Anterior cingulate cortex (tissue), 58 donors: ENCODE measurements around the gene PTGDR2.

Experiments
- DNase-seq, 58 donors: peaks; one replicate each; lab custom pipeline; 2025; lab: John Stamatoyannopoulos, UW

PTGDR2 gene

DNA sequence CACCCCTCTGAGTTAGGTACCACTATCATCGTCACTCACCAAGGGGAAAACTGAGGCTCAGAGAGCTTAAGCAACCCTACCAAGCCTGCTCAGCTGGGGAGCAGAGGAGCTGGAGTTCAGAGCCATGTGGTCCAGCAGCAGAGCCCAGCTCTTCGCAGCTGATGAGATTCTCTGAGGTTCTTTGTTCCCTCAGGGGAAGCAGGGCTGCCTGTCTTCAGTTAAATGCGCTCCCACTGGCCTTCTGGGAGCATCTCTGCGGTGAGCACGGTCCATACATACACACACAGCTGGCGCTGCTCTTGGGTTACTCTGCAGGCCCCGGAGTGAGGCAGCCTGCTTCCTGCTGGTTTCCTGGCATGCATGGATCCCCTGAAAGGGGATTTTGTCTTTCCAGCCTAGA, 5.2 kb upstream of the PTGDR2 start:
- DNase-seq = peak in 15 of 58 donors; percentile 10 to 43 (median 21)

DNA sequence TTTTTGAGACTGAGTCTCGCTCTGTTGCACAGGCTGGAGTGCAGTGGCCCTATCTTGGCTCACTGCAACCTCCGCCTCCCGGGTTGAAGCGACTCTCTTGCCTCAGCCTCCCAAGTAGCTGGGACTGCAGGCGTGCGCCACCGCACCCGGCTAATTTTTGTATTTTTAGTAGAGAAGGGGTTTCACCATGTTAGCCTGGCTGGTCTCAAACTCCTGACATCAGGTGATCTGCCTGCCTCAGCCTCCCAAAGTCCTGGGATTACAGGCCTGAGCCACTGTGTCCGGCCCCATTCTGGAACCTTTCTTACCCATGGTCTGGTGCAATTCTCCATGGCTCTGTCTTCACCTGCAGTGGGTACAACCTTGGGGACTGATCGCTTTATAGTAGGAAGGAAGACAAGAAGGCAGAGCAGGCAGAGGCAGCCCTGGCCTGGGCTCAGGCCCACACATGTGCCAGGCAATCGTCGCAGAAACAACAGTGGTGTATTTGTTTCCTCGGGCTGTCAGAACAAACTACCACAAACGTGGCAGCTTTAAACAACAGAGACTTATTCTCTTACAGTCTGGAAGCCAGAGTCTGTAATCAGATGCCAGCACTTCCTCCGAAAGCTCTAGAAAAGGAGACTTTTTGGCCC, 4.0 kb upstream of the PTGDR2 start:
- peak in 26 of 58 donors; percentile 17 to 84 (median 44) for DNase-seq

DNA sequence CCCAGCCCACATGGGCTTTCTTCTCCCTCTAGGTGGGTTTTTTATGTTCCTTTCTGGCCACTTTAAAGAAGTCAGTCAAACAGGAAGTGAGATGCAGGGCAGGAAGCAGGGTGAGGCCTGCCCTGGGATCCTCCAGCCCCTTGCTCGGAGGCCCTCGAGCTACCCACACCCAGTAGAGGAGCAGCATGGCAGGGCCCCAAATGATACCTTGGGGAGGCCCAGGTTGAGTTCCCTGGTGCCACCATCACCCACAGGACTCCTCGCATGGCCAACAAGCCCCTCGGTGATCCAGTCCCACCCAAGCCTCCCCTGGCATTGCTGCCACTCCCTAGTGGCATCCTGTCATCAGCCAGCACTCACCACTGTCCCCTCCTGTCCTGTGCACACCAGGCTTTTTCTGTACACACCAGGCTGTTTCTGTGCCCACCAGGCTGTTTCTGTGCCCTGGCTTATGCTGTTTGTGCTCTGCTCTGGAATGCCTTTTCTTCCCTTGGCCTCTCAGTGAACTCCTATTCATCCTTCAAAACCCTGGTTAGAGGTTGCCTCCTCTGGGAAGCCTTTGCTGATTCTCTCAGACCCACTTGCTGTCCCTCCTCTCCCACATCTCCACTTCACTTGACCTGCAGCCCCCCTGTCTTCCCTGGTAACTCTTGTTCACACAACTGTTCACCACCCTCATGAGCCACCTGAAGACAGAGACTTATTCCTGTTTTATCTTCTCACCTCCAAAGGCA, 3.1 kb upstream of the PTGDR2 start:
- DNase-seq = no peak

DNA sequence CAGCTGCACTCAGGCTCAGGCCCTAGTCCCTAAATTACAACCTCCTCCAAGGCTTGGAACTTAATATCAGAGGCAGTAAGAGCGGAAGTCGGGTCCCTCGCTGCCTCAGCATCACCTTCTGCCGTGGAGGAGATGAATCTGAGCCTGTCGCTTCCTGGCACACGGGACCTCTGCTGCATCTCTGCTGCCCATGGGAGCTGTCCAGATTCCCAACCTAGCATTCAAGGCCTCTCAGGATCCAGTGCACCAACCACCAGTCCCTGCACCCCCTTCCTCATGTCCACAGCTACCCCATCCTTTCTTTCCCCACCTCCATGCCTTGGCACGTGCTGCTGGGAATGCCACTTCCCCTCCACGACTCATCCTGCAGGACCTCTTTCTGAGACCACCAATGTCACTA, 2.5 kb upstream of the PTGDR2 start:
- DNase-seq = no peak

DNA sequence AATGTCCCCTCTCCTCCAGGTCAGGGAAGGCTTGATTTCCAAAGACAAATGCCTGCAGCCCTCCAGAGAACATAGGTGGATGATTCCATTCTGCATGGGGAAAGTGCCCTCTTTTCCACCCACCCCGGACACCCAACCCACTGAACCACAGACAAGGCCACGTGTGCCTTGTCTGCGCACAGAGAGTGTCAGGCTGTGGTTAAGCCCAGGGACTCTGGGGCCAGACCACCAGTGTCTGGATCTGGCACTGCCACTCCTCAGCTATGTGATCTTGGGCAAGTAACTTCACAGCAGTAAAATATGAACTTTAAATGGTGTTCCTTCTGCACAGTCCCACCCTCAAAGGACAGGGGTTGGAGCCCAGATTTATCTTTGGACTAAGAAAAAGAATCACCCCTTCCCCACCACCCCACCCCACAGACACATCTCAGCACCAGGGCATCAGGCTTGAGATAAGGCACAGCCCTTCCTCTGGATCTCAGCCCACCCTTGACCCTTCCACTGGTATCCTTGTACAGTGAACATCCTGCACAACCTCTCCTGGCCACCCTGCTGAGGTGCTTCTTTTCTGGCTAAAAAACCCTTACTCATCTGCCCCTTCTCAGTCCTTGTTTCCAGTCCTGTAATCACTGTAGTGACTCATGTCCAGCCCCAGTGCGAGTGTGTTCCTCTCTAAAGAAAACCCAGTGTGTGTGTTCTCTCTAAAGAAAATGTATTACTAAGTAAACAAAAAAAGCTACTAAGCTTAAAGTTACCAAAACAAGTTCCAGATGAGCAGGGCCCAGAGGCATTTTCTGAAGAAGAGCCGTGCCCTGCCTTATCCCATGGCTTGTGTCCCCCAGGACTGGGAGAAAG, 1.9 kb upstream of the PTGDR2 start:
- no peak for DNase-seq

DNA sequence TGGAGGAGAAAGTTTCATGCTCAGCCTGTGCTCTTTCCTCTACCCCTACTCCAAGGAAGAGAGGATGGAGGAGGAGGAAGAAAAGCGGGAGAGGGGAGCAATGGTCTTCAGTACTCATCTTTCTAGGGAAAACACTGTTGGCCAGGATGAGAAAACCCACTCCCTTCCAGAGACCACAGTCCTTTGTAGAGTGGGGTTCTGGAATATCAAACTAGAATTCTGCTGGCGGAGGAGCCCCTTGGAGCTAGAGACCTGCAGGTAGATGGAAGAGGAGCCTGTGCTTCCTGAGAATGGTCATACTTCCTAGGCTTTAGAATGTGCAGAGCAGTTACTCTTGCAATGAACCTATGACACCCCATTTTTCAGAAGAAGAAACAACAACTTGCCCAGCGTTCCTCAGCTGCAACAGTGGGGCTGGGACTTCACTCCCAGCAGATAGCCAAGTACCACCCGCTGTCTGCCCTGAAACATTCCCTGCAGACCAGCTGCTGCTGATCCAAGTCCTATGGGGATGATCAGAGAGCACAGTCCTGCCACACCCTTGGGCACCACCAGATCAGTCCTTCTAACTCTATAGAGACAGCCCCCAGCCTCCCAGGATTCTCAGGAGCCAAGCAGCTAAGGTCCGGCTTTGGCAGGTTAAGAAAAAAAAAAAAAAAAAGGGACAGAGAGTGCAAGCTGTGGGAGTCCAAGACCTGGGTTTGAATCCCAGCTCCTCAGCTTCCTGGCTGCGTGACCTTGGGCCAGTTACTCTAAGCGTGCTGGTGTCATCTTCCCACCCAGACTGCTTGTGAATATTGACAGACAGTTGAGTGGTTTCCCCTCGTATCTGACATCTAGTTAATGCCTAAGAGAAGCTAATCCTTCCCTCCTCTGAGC, 664 bp downstream of the PTGDR2 start:
- no peak for DNase-seq

DNA sequence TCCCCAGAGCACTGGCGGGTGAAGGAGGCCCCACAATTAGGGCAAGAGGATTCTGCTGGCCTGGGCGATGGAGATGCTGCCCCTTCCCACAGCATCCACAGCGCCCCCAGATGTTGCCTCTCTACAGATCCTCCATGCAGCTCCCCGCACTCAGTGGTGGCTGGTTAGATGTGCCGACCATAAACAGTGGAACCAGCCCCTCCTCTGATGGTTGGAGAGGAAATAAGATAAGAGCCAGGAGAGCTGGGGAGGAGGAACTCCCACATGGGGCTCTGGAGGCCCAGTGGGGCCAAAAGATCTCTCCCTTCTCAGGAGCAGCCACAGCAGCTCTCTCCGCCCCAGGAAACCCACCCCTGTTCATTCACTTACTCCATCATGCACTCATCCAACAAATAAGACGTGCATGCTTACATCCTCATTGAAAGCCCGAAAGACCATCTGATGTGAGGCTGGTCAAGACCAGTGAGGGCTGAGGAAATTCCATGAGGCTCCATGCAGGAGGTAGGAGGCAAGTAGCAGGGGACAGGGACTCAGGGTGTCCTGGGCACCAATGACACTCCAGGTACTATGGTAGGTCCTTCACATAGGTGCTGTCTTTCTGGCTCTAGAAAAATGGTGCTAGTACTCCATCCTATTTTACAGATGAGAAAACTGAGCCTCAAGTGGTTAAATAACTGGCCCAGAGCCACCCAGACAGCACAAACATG, 1.5 kb downstream of the PTGDR2 start:
- DNase-seq = no peak

DNA sequence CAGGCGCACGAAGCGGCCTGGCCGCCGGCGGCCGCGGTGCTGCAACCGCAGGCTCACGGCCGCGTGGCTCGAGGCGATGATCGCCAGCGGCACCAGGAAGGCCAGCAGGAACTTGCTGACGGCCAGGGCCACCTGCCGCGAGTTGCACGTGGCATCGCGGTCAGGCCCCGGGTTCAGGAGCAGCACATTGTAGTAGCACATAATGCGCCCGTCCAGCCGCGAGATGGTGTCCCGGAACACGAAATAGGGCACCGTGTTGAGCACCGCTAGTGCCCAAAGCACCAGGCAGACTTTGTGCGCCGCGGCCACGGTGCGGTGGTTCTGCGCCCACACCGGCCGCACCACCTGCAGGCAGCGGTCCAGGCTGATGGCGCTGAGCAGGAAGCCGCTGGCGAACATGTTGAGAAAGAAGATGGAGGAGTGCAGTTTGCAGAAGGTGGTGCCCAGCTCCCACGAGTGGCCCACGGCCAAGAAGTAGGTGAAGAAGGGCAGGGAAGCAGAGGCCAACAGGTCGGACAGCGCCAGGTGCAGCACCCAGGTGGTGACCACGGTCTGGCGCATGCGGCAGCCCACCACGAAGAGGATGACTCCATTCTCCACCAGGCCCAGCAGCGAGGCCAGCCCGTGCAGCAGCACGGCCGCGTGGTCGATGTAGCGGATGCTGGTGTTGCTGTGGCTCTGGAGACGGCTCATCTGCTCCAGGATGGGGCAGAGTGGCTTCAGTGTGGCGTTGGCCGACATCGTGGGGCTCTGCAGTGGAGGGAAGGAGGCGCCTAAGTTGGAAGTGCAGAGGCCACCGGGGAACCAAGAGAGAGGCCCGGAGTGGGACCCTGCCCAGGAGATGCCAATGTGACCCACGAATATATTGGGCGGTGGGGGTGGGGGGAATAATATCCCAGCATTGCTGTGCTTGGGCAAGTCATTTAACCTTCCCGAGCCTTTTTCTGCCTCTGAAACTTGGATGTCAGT, 2.5 kb downstream of the PTGDR2 start:
- DNase-seq = no peak

DNA sequence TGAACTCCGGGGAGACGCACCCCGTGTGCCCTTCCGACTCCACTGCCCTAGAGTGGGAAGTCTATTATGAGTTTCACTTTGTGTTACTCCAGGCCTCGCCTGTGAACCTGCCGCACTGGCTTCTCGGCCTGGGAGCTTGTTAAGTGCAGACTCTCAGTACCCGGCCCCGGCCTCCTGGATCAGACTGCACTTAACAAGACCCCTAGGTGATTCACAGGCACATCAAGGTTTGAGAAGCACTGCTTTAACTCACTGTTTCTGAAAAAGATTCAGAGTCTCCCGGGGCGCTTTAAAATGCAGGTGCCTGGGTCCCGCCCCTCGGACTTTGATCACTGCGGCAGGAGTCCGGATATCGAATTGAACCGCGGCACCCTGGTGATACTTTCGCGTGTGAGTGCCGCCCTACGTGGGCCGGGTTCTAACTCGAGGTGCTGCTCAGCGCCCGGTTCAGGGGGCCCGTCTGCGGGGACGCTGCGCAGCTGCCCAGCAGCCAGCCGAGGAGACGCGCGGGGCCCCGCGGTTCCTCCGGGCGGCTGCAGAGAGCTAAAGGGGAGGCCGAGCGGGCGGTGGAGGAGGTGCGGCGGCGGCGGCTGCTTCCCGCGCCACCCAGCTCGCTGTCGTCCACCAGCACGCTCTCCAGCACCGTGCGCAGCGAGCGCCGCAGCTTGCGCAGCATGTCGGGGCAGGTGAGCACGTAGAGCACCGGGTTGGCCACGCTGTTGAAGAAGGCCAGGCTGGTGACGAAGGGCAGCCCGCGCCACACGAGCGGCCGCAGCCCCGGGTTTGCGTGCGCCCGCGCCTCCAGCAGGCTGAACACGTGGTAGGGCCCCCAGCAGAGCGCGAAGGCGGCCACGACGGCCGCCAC, 3.4 kb downstream of the PTGDR2 start:
- no peak for DNase-seq

DNA sequence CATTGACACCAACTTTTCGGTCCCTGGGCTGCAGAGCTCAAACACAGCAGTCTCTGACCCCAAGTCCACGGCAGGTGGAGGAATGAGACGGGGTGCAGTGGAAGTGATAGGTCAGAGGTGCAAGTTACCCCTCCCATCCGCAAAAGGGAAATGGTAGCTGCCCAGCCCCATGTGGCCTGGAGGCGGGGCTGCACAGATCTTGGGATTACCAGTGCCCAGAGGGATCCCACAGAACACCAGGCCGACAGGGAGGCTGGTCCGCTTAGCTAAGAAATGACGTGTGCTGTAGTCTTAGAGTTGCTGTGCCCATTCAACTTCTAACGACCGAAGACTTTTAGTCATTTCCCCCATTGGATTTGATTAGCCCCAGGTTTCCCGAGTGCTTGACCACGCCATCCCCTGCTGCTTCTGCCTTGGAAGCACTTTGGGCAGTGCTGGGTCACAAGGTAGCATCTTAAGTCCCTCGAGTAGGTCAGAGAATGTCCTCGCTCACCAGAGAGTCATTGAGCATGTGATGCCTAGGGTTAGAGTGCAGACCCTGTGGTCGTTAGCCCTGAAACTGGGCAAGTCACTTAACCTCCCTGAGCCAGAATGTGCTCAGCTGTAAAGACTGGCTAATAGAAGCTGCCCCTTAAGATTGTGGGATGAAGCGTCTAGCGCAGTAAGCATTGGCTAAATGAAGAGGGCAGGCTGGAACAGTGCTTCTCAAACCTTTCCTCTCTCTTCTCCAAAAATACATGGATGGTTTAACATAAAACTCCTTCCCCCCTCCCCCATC, 4.2 kb downstream of the PTGDR2 start:
- DNase-seq = no peak

DNA sequence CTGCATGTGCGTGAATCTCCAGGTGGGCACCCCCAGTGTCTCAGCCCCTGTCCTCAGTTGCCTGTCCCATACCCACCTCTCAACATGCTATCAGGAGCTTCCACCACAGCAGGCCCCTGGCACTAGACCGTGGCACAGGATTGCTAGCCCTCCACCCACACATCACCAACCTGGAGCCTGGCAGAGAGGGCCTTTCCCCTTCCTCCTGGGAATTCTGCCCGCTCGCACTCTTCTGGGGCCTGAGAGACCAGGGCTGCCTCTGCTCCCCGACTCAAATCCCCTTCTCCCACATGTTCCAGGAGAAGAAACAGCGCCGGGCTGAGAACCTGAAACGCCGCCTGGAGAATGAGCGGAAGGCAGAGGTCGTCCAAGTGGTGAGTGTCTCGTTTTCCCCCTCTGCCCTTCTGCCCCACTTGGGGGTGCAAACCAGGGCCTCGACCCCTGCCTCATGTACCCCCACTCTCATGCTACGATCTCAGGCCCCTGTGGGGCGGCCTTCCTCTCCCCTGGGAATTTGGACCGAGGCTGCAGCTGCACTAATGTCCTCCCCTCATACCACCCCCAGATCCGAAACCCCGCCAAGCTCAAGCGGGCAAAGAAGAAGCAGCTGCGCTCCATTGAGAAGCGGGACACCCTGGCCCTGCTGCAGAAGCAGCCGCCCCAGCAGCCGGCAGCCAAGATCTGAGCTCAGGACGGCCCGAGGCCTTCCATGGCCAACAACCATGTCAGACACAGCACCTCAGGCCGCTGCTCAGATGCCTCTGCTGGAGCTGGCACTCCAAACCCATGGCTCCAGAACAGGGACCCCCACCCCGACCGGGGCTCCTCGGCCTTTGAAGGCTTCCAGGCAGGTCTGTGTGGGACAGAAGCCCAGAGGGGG, 5.9 kb downstream of the PTGDR2 start:
- no peak for DNase-seq

DNA sequence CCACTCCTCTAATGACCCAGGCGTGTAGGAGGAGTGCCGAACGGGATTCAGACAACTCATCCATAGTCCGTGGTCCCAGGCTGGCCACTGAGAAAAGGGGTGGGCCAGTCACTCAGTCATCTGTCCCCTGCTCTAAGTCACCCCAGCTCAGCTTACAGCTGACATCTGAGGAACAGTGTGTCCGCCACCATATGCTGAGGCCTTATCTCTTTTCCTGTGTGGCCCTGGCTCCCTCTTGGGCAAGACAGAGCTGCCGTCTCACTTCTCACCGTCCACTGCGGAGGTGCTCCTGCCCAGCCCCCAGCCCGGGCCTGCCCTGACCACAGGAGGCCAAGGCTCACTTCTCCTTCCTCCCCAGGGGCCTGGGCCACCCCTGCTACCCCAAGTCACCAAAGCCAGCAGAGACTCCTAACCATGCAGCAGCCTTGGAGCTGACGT, 7.0 kb downstream of the PTGDR2 start:
- peak in 1 of 58 donors; percentile 21 for DNase-seq

DNA sequence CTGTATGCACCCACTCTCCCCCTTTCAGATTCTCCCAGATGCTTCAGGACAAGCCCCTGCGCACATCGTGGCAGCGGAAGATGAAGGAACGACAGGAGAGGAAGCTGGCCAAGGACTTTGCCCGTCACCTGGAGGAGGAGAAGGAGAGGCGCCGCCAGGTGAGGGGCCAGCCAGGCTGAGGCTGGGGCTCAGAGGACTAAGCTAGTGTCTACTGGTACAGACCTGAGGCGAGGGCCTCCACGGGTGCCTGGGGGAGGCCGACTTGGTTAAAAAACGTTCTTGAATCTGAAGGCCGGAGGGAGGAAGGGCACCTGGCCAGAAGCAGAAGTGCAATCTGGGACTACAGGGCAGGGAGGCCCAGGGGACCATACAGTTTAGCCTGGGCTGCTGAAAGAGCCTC, 7.9 kb downstream of the PTGDR2 start:
- no peak for DNase-seq

DNA sequence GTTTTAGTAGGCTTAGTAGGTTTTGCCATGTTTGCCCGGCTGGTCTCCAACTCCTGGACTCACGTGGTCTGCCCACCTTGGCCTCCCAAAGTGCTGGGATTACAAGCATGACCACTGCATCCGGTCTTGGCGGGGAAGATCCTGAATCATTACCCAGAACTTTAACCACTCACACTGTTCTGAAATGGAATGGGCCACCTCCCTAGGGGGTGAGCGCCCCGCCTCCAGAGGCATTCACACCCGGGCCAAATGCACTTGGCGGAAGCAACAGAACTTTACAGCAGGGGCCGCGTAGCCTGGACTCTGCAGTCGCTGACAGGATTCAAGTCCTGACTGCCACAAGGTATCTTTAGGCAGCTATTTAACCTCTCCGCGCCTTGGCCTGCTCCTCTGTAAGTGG, 8.5 kb downstream of the PTGDR2 start:
- no peak for DNase-seq

DNA sequence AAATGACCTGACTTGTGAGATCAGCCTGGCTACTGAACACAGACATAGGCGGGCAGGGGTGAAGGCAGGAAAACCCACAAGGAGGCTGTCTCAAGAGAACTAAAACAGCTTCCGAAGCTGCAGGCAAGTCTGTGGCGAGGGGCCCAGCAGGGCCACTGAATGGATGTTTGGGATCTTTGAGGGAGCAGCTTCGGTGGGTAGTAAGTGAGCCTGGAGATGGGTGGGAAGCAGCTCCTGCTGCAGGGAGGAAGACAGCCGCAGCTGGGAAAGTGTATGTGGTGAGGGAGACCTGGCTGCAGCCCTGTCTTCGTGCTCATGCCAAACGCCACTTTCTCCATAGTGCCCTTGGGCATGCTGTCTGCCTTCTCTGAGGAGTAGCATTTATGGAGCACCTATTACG, 10.4 kb downstream of the PTGDR2 start:
- DNase-seq = no peak

DNA sequence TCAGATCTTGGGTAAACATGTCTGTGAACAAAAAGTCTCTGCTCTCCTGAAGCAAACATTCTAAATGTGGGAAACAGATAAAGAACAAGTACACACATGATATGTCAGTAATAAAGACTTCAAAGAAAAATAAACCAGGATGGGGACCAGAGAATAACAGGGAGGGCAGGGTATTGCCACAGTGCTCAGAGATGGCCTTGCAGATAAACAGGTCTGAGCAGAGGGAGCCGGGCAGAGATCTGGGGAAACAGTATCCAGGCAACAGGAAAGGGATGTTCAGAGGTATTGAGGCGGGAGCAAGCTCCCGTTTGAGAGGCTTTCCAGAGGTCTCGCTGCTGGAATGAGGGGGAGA, 10.9 kb downstream of the PTGDR2 start:
- peak in 2 of 58 donors; percentile 7 to 26 for DNase-seq
